ENCODE measurements around the gene SLC30A5.
"Not testable (repeated sequence)": the region's sequence is repeated elsewhere in the genome, so short reads cannot be mapped to it uniquely, and the experiment has no call there.

Gene SLC30A5

GRCh38 chr5:69093771-69094482 lies at the start of gene SLC30A5:
TSS of gene SLC30A5 (plus strand) at chr5:69094014. CDS start at chr5:69094256, 242 bp downstream.
- DNase-seq: peak; percentile 96

- DNase-seq: not testable (repeated sequence)
Observed at GRCh38 chr5:69045213-69045612, 48.6 kb upstream of the SLC30A5 start.

GRCh38 chr5:69046375-69046957 lies 47.3 kb upstream of the SLC30A5 start:
- no peak for DNase-seq

DNA sequence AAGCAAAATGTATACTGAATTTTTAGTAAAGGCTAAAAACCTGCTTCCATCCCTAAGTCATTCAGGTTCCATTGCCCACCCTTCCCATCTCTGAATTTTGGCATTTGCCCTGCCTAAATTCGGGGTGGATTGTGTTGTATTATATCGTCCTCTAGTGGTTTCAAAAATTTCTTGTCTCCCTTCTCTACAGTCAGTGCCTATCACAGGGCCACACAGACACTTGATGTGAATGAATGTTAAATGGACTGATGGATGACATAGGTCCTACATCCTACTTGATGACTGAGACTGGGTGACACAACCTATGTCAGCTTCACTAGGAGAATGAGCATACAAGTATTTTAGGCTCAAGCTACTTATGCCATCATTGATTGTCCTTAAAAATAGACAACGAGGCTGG lies 45.6 kb upstream of the SLC30A5 start:
- DNase-seq: no peak

DNA sequence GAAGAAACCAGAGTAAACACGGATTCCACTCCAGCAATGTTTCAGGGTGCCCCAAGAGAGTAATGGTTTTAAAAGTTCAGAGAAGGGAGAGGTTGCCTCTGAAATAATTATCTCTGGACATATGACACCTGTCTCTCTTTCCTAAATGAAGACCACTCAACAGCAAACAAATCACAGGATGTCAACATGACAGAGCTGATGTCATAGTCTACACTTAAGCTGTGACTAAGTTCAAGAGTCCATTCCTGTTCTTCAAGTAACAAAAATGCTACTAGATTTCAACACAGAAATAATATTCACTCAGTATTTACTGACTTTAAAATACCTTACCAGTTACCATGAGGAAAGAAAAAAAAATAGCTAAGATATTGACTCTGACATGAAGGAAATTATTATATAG lies 44.7 kb upstream of the SLC30A5 start:
- DNase-seq: no peak

GRCh38 chr5:69049796-69050195 lies 44.0 kb upstream of the SLC30A5 start:
- DNase-seq: no peak

DNA sequence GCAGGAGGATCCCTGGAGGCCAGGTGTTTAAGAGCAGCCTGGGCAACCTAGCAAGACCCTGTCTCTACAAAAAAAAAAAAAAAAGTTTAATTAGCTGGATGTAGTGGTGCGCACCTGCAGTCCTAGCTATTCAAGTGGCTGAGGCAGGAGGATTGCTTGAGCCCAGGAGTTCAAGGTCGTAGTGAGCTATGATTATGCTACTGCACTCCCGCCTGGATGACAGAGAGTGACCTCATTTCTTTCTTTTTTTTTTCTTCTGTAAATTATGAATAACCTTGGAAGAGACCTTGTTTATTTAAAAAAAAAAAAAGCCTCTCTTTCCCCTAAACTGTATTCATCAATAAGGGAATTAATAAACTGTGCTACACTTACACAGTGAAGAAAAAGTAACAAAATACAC lies 43.6 kb upstream of the SLC30A5 start:
- no peak for DNase-seq

GRCh38 chr5:69052181-69052580 lies 41.6 kb upstream of the SLC30A5 start:
- no peak for DNase-seq

DNA sequence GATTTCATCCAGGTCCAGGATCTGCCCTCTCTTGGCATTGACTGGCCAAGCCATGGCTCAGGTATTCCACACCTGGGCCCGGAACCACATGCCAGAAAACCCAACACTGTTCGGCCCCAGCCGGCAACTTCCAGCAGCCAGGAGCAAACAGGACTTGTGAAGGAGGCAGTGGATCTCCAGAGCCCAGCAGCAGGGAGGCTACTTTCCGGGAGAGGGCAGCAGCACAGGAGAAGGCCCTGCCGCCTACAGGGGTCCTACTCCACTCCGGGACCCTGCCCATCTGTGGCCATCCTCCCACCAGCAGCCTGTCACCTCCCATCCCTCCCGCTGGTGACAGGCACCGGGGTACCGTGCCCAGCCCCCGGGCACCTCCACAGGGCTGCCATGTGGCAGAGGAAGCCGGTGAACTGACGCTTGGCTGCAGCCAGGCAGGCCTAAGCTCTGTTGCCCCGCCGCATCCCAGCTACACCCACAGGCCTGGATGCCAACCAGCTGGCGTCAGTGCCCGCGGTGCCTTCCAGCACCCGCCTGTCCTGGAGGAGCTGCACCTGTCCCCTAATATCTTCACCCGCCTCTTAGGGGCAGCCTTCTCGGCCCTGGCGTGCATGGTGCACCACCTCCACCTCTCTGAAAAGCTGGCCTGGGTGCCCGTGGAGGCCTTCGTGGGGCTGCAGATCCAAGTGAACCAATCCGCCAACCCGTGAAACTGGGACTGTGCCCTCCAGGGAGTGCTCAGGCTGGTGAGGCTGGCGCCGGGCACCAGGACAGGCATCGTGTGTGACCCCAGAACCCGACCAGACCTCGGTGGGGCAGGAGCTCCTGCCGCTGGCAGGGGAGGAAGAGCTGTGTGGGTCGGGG lies 18.9 kb upstream of the SLC30A5 start:
- DNase-seq: no peak

GRCh38 chr5:69075522-69076179 lies 18.2 kb upstream of the SLC30A5 start:
- no peak for DNase-seq

- DNase-seq: no peak
Observed at GRCh38 chr5:69078921-69079540, 14.8 kb upstream of the SLC30A5 start.

- DNase-seq: no peak
Observed at GRCh38 chr5:69079556-69079955, 14.3 kb upstream of the SLC30A5 start.

GRCh38 chr5:69083412-69083811 lies 10.4 kb upstream of the SLC30A5 start:
- DNase-seq: no peak

DNA sequence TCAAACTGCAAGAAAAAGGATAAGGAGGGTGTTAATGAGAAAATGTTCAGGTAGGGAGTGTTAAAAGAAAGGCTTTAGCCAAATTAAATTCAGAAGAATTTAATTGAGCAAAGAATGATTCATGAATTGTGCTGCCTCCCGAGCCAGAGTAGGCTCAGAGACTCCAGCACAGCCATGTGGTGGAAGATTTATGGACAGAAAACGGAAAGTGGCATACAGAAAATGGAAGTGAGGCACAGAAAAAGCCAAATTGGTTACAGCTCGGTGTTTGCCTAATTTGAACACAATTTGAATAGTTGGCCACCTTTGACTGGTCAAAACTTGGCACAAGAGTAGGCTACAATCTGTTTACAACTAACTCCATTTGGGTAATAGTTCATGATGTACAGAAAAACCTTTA lies 9.6 kb upstream of the SLC30A5 start:
- no peak for DNase-seq

GRCh38 chr5:69084903-69085302 lies 8.9 kb upstream of the SLC30A5 start:
- no peak for DNase-seq

GRCh38 chr5:69086206-69086605 lies 7.6 kb upstream of the SLC30A5 start:
- DNase-seq: no peak

- not testable (repeated sequence) for DNase-seq
Observed at GRCh38 chr5:69088006-69088405, 5.8 kb upstream of the SLC30A5 start.

DNA sequence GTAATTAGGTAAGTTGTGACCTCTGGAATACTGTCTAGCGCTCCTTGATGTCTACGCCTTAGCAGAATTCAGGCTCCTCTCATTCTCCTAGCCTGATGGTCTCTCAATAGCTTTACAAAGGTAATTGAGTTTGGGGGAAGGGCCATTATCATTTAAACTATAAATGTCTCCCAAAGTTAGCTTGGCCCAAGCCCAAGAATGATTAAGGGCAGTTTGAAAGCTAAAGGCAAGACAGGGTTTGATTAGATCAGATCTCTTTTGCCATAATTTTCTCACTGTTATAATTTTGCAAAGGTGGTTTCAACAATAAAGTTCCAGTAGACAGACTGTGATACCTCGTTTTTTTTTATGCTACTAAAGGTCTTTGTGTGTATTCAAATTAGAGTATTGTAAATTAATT lies 3.7 kb upstream of the SLC30A5 start:
- no peak for DNase-seq

DNA sequence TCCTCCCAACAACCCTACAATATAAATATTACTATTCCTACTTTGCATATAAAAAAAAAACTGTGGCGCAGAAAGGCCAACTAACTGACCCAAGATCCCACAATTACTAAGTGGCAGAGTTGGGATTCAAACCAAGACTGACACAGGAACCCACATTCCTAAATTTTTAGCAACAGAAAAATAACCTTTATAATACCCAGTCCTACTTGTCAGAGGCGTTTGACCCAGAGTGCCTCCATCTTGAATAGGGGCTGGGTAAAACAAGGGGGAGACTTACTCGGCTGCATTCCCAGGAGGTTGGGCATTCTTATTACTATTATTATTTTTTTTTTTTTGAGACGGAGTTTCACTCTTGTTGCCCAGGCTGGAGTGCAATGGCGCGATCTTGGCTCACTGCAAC lies 2.0 kb upstream of the SLC30A5 start:
- DNase-seq: no peak

GRCh38 chr5:69092969-69093368 lies 845 bp upstream of the SLC30A5 start:
- no peak for DNase-seq

- DNase-seq: no peak
Observed at GRCh38 chr5:69099302-69099701, 5.5 kb downstream of the SLC30A5 start.

DNA sequence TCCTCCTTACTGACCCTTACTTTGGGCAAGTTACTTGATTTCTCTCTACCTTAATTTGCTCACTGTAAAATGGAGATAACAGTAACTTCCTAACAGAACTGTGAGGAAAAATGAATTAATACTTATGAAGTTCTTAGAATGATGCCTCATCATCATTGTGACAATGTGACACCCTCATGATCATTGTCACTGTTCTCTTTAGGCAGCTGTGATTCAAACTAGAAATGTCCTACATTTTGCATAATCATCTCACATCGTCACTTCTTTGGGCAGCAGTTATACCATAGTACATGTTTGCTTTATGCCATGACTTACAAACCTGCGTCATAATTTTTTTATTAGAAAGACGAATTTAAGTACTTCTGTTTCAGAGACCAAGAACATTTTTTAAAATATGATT lies 9.7 kb downstream of the SLC30A5 start:
- no peak for DNase-seq

All from NCI-H1694 (cell line).